ENCODE measurements around the gene HRAS. TPM values are rescaled to one million over a fixed set of nuclear protein-coding genes. Genes with fewer than 3 reads are reported as not detected.
A peak's percentile ranks its signal among the peaks of the same experiment; 100 is the strongest.

Gene HRAS
- total RNA-seq, 2 experiments from 2014 or later = 23.7 to 23.9 TPM

DNA sequence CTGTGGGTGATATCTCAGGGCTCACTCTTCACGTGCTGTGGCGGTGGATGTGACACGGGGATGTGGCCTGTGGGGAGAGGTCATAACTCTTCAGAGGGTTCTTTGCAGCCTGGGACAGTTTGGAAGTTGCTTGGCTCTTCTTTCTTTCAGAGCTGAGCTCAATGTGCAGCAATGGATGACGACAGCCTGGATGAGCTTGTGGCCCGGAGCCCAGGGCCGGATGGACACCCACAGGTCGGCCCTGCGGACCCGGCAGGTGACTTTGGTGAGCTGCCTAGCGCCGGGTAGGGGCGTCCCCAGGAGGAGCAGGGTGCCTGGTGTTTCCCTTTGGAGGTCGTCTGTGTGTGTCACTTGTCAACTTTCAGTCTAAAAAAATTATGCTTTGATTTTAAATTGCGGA is 46.0 kb upstream of the HRAS start:
- peak overlapping the region; percentile 75 for H3K4me3 Mint-ChIP-seq

GRCh38 chr11:579830-580601 is 44.6 kb upstream of the HRAS start:
- H3K36me3 ChIP-seq (ENCODE audit: insufficient read depth, low read length) = peaks cover 33% of the 10 kb centered on the region
- H3K4me1 ChIP-seq (ENCODE audit: insufficient read depth, low read length) = peaks cover 53% of the 10 kb centered on the region
- no peak for TF ChIP-seq CTCF (IDR thresholded peaks at IDR 0.05)
- no peak overlapping the region for H3K27ac ChIP-seq (ENCODE audit: low read depth in 1 of 2, low read length in 2 of 2)
- peaks cover 37% of the 10 kb centered on the region for H3K4me1 Mint-ChIP-seq (ENCODE audit: low read depth)
- POLR2A ChIA-PET = no interaction called here
- H3K36me3 Mint-ChIP-seq (ENCODE audit: low read depth) = peaks cover 37% of the 10 kb centered on the region
- no peaks in the 10 kb centered on the region for H3K9me3 ChIP-seq (ENCODE audit: control insufficient read depth in 1 of 2, insufficient read depth in 1 of 2, low read length in 2 of 2)
- ATAC-seq (ENCODE audit: poor library complexity) (no peak), DNase-seq (peak in 1 of 14 experiments; percentile 17)
- no peak overlapping the region for H3K27ac Mint-ChIP-seq
- no peaks in the 10 kb centered on the region for H3K9me3 Mint-ChIP-seq
- no peak overlapping the region for H3K4me3 ChIP-seq (ENCODE audit: low read length)
- peak overlapping the region; percentile 85 for H3K4me3 Mint-ChIP-seq
- H3K27me3 Mint-ChIP-seq = peaks cover under 1% of the 10 kb centered on the region
- H3K27me3 ChIP-seq (ENCODE audit: control insufficient read depth in 1 of 2, insufficient read depth in 2 of 2, low read length in 2 of 2) = no peaks in the 10 kb centered on the region
- intact Hi-C loops (cut with DNase I, micrococcal nuclease) = loop anchor here in 1 of 2 experiments (5.0 kb wide), 1 partner anchor 173 kb away; no protein-coding TSS in a partner anchor
- CTCF ChIA-PET = no interaction called here

More for the DNA sequence above, 46.0 kb upstream of the HRAS start:
- Mint-ChIP-seq H3K36me3 (ENCODE audit: low read depth) (peaks cover 37% of the 10 kb centered on the region), H3K4me1 (ENCODE audit: low read depth) (peaks cover 39% of the 10 kb centered on the region), H3K27me3 (no peaks in the 10 kb centered on the region), H3K27ac (peak overlapping the region; percentile 43), H3K9me3 (no peaks in the 10 kb centered on the region)
- no peak overlapping the region for H3K4me3 ChIP-seq (ENCODE audit: low read length)
- ATAC-seq (ENCODE audit: poor library complexity) (no peak), DNase-seq (no peak)
- peaks cover 33% of the 10 kb centered on the region for H3K36me3 ChIP-seq (ENCODE audit: insufficient read depth, low read length)
- no peak for TF ChIP-seq CTCF (IDR thresholded peaks at IDR 0.05)
- intact Hi-C loops (cut with DNase I, micrococcal nuclease) = no loop called here
- H3K4me1 ChIP-seq (ENCODE audit: insufficient read depth, low read length) = peaks cover 47% of the 10 kb centered on the region
- CTCF ChIA-PET = no interaction called here
- POLR2A ChIA-PET = no interaction called here
- no peak overlapping the region for H3K27ac ChIP-seq (ENCODE audit: low read depth in 1 of 2, low read length in 2 of 2)
- no peaks in the 10 kb centered on the region for H3K27me3 ChIP-seq (ENCODE audit: control insufficient read depth in 1 of 2, insufficient read depth in 2 of 2, low read length in 2 of 2)
- H3K9me3 ChIP-seq (ENCODE audit: control insufficient read depth in 1 of 2, insufficient read depth in 1 of 2, low read length in 2 of 2) = no peaks in the 10 kb centered on the region

GRCh38 chr11:578276-579035 is 43.1 kb upstream of the HRAS start:
- H3K4me1 Mint-ChIP-seq (ENCODE audit: low read depth) = peaks cover 50% of the 10 kb centered on the region
- Histone ChIP-seq H3K36me3 (ENCODE audit: insufficient read depth, low read length) (peaks cover 20% of the 10 kb centered on the region), H3K4me3 (ENCODE audit: low read length) (no peak overlapping the region), H3K9me3 (ENCODE audit: control insufficient read depth in 1 of 2, insufficient read depth in 1 of 2, low read length in 2 of 2) (no peaks in the 10 kb centered on the region), H3K27me3 (ENCODE audit: control insufficient read depth in 1 of 2, insufficient read depth in 2 of 2, low read length in 2 of 2) (no peaks in the 10 kb centered on the region), H3K27ac (ENCODE audit: low read depth in 1 of 2, low read length in 2 of 2) (no peak overlapping the region), H3K4me1 (ENCODE audit: insufficient read depth, low read length) (peaks cover 62% of the 10 kb centered on the region)
- CTCF ChIA-PET = interaction anchor here (1.4 kb wide), 1 partner anchor 13 kb away, joined by 3 read pairs; no protein-coding TSS in a partner anchor
- H3K27ac Mint-ChIP-seq = peak overlapping the region; percentile 87
- DNase-seq (peak in 1 of 14 experiments; percentile 1), ATAC-seq (ENCODE audit: poor library complexity) (no peak)
- H3K36me3 Mint-ChIP-seq (ENCODE audit: low read depth) = peaks cover 27% of the 10 kb centered on the region
- H3K9me3 Mint-ChIP-seq = no peaks in the 10 kb centered on the region
- H3K4me3 Mint-ChIP-seq = peak overlapping the region; percentile 94
- TF ChIP-seq CTCF (IDR thresholded peaks at IDR 0.05) = no peak
- intact Hi-C loops (cut with DNase I, micrococcal nuclease) = loop anchor here in 1 of 2 experiments (5.0 kb wide), 1 partner anchor 171 kb away; no protein-coding TSS in a partner anchor
- POLR2A ChIA-PET = interaction anchor here (0.6 to 2.0 kb wide), 6 partner anchors 9 to 371 kb away, joined by 3 to 9 read pairs (median 4); partner anchors contain the start of genes BET1L, RIC8A and TMEM80
- H3K27me3 Mint-ChIP-seq = peaks cover 4% of the 10 kb centered on the region

Measured in CD4-positive, alpha-beta T cell (primary cell).